HG03039 (cell line): ENCODE results near the gene ZDHHC14.
"Not testable (repeated sequence)": the region's sequence is repeated elsewhere in the genome, so short reads cannot be mapped to it uniquely, and the experiment has no call there.

Experiments
- ATAC-seq: cut with Tn5 transposase; IDR thresholded peaks from one replicate; pipeline ENCODE4 v1.9.1; 2021; ENCODE audit warnings: mild to moderate bottlenecking, moderate library complexity; ENCODE audit not compliant: unreplicated experiment

The ZDHHC14 gene

GRCh38 chr6:157379656-157380457 lies 1.1 kb upstream of the ZDHHC14 start:
- ATAC-seq, result peak; percentile 78

DNA sequence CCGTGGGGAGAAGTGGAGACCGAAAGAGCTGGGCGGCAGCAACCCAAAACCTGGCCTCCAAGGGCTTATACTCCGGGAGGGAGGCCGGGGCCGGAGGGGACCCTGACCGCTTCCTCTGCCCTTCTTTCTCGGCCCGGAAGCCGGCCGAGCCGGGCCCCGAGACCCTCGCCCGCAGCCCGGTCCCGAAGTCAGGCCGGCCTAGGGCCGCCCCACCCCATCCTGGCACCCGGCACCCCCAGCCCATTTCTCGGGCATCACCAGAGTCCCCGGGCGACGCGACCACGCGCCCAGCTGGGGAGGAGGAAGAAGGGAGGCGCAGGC lies 572 bp upstream of the ZDHHC14 start:
- ATAC-seq, result peak; percentile 1

GRCh38 chr6:157381631-157382621 lies 936 bp downstream of the ZDHHC14 start:
- ATAC-seq, result peak; percentile 15

- ATAC-seq, result no peak
Observed at GRCh38 chr6:157382821-157383220, 1.8 kb downstream of the ZDHHC14 start.

DNA sequence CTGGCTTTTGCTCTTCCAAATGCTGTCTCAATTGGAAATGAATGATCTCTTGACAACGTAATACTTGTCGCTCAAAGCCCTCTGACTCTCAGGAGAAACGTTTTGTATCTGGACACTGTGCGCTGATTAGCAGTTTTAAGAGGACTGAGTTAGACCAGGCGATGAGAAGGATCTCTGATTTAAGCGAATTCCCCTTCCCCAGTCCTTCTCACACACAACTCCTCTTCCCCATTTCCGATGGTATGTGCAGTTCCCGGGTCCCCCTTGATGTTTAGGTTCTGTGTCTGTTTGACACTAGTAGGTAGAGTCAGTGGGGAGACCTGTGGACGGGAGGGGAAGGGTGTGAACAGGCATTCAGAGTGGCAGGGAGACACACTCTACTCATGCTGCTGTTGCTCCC lies 2.5 kb downstream of the ZDHHC14 start:
- ATAC-seq, result no peak

DNA sequence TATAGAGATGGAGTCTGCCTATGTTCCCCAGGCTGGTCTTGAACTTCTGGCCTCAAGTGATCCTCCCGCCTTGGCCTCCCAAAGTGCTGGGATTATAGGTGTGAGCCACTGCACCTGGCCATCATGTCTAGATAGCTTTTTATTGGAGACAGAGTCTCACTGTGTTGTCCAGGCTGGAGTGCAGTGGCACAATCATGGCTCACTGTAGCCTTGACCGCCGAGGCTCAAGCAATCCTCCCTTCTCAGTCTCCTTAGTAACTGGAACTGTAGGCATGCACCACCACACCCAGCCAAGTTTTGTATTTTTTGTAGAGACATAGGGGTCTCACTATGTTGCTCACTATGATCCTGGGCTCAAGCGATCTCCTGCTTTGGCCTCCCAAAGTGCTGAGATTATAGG lies 4.0 kb downstream of the ZDHHC14 start:
- not testable (repeated sequence) for ATAC-seq

DNA sequence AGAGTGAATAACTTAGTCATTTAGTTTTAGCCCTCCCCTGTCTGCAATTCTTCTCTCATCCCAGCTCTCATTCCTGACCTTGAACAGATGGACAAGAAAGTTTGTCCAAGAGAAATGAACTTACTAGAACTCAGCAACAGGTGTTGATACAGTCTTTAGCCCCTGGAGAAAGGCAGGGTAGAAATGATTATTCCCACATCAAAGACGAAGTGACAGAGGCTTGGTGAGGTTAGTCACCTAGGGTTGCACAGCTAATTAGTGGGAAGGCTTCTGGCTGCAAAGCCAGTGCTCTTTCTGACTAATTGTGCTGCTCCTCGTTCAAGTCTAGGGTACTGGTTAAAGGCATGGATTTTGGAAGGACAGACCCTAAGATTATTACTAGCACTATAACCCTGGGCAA lies 4.5 kb downstream of the ZDHHC14 start:
- ATAC-seq, result no peak

- ATAC-seq, result no peak
Observed at GRCh38 chr6:157386023-157386422, 5.0 kb downstream of the ZDHHC14 start.

- ATAC-seq, result no peak
Observed at GRCh38 chr6:157386454-157386853, 5.5 kb downstream of the ZDHHC14 start.

GRCh38 chr6:157388924-157389323 lies 7.9 kb downstream of the ZDHHC14 start:
- ATAC-seq, result no peak

GRCh38 chr6:157390273-157391060 lies 9.5 kb downstream of the ZDHHC14 start:
- no peak for ATAC-seq

DNA sequence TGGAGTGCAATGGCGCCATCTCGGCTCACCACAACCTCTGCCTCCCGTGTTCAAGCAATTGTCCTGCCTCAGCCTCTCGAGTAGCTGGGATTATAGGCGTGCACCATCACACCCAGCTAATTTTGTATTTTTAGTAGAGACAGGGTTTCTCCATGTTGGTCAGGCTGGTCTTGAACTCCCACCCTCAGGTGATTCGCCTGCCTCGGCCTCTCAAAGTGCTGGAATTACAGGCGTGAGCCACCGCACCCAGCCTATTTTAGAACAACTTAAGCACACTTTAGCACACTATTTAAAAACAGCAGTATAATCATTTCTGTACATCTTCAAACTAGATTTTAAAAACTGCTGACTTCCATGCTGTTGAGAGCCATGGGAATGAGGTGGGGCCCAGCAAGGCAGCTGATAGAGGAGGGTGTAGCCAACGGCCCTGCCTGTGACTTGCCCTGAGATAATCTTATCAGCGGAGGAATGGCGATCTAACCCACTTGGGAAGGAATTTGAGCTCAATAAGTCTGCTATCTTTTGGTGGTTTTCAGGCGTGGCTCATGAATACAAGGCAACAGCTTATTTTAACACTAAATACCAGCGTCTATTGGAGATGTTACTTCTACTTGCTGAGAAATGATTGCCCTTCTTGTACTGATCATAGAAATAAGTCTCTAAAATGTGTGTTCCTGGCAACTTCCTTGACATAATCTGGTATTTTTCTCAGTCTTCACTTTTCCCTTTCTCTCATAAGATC lies 12.1 kb downstream of the ZDHHC14 start:
- no peak for ATAC-seq

DNA sequence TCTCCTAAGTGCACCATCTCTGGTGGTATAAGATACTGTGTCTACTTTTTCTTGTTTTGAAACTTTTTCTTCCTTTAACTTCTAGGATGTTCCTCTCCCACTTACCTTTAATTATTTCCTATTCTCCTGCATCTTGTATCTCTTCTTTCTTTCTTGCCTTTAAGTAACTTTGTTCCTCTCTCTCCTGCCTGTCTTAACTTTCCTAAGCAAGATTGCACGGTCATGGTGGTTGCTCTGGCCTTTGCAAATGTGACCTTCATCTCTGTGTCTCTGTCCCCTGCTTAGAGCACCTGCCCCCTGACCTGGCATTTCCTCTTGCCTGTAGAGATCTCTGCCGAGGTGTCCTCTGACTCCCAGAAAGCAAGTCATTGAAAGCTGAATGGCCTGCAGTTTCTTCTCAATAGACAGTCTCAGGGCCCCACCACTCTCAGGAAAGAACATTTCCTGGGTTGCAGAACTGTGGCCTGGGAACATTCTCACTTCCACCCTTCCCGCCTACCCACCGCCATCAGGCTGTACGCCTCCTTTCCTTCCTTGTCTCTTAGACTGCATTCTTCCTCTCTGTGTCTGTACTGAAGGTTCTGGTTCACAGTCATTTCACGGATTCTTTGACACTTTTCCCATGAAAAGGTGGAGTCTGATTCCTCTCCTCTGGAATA lies 12.8 kb downstream of the ZDHHC14 start:
- no peak for ATAC-seq

GRCh38 chr6:157395199-157395598 lies 14.2 kb downstream of the ZDHHC14 start:
- not testable (repeated sequence) for ATAC-seq

GRCh38 chr6:157396026-157396425 lies 15.0 kb downstream of the ZDHHC14 start:
- ATAC-seq, result no peak

GRCh38 chr6:157397660-157398059 lies 16.7 kb downstream of the ZDHHC14 start:
- ATAC-seq, result no peak

DNA sequence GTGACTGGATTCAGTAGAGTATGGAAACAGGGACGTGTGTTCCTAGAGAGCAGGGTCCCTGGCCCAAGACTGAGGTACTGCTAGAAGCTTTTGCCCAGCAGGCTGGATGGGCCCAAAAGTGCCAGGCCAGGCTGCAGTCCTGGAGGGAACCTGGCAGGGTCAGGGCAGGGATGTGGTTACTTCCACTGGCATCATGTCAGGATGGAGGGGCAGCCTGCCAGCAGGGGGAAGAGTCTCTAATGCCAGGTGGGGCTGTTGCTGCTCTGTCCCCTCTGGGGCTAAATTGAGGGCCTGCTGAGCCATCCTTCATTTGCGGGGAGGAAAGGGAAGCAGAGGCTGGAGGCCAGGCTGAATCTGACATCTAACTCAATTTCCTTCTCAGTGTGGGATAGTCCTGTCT lies 17.2 kb downstream of the ZDHHC14 start:
- no peak for ATAC-seq

- no peak for ATAC-seq
Observed at GRCh38 chr6:157400676-157401075, 19.7 kb downstream of the ZDHHC14 start.

DNA sequence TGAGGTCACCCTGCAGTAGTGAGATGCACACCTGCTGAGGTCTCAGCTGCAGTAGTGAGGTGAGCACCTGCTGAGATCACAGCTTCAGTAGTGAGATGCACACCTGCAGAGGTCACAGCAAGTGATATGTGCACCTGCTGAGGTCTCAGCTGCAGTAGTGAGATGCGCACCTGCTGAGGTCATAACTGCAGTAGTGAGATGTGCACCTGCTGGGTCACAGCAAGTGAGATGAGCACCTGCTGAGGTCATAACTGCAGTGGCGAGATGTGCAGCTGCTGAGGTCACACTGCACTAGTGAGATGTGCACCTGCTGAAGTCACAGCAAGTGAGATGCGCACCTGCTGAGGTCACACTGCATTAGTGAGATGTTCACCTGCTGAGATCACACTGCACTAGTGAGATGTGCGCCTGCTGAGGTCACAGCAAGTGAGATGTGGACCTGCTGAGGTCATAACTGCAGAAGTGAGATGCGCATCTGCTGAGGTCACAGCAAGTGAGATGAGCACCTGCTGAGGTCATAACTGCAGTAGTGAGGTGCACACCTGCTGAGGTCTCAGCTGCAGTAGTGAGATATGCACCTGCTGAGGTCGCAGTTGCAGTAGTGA lies 20.8 kb downstream of the ZDHHC14 start:
- ATAC-seq, result no peak
